ENCODE measurements around the gene NOSIP. TPM values are rescaled to one million over a fixed set of nuclear protein-coding genes. Genes with fewer than 3 reads are reported as not detected.

Gene NOSIP
- total RNA-seq, 4 donors from 2014 or later, result 39.1 to 63.4 (median 49.0) TPM

- no peak for TF ChIP-seq CTCF (IDR thresholded peaks at IDR 0.05; ENCODE audit: low read depth)
Observed at GRCh38 chr19:49513746-49514118, 66.6 kb downstream of the NOSIP start.

- no peak for TF ChIP-seq CTCF (IDR thresholded peaks at IDR 0.05; ENCODE audit: low read depth)
Observed at GRCh38 chr19:49512970-49513745, 67.2 kb downstream of the NOSIP start.

- no peak for TF ChIP-seq CTCF (IDR thresholded peaks at IDR 0.05; ENCODE audit: low read depth)
Observed at GRCh38 chr19:49507803-49508494, 72.4 kb downstream of the NOSIP start.

GRCh38 chr19:49506575-49507105 is 73.7 kb downstream of the NOSIP start:
- TF ChIP-seq CTCF (IDR thresholded peaks at IDR 0.05; ENCODE audit: low read depth), result no peak

Small RNA genes lying within 50 kb of the gene (small RNA-seq; reads per million reads assigned to genes)
- gene RF00019, result 0.49 reads per million

Other genes with a start within 250 kb of the NOSIP start
- gene CD37, start 245.2 kb downstream of the NOSIP start, total RNA-seq, result 10 to 100 TPM in 3 of 4 donors, 1 to 10 TPM in 1; 8.9 to 87.4 (median 21.1) TPM
- 10 to 100 TPM; 13.8 to 23.5 (median 19.6) TPM for gene TEAD2, start 218.1 kb downstream of the NOSIP start, total RNA-seq
- 1 to 10 TPM in 1 of 4 donors, not detected in 3; 2.6 TPM for gene DKKL1, start 216.7 kb downstream of the NOSIP start, total RNA-seq
- gene KASH5, start 192.3 kb downstream of the NOSIP start, total RNA-seq, result not detected
- gene PTH2, start 157.1 kb downstream of the NOSIP start, total RNA-seq, result not detected
- not detected for gene GFY, start 155.2 kb downstream of the NOSIP start, total RNA-seq
- 1 to 10 TPM; 1.7 to 3.6 (median 2.8) TPM for gene SLC17A7, start 139.0 kb downstream of the NOSIP start, total RNA-seq
- gene PIH1D1, start 128.7 kb downstream of the NOSIP start, total RNA-seq, result 10 to 100 TPM; 53.3 to 99.7 (median 83.2) TPM
- 10 to 100 TPM; 35.4 to 80.4 (median 50.3) TPM for gene ALDH16A1, start 127.3 kb downstream of the NOSIP start, total RNA-seq
- gene FLT3LG, start 106.3 kb downstream of the NOSIP start, total RNA-seq, result 10 to 100 TPM in 1 of 4 donors, 1 to 10 TPM in 3; 3.2 to 11.5 (median 4.4) TPM
- 1,000 to 10,000 TPM; 2,421 to 3,217 (median 2,855) TPM for gene RPL13A, start 92.9 kb downstream of the NOSIP start, total RNA-seq
- 1,000 to 10,000 TPM; 3,504 to 5,080 (median 4,743) TPM for gene RPS11, start 84.1 kb downstream of the NOSIP start, total RNA-seq
- gene FCGRT, start 67.9 kb downstream of the NOSIP start, total RNA-seq, result 100 to 1,000 TPM; 208 to 517 (median 336) TPM
- gene RCN3, start 52.6 kb downstream of the NOSIP start, total RNA-seq, result 10 to 100 TPM; 21.4 to 45.1 (median 36.7) TPM
- gene PRRG2, start 760 bp upstream of the NOSIP start, total RNA-seq, result under 1 TPM in 2 of 4 donors, not detected in 2; 0.51 to 0.75 TPM
- gene PRR12, start 10.6 kb upstream of the NOSIP start, total RNA-seq, result 10 to 100 TPM in 1 of 4 donors, 1 to 10 TPM in 3; 4.6 to 15.4 (median 6.2) TPM
- gene RRAS, start 59.6 kb upstream of the NOSIP start, total RNA-seq, result 100 to 1,000 TPM in 2 of 4 donors, 10 to 100 TPM in 2; 62.9 to 113 (median 101) TPM
- 10 to 100 TPM in 3 of 4 donors, 1 to 10 TPM in 1; 8.8 to 33.3 (median 11.3) TPM for gene SCAF1, start 61.7 kb upstream of the NOSIP start, total RNA-seq
- gene IRF3, start 85.3 kb upstream of the NOSIP start, total RNA-seq, result 10 to 100 TPM; 21.8 to 66.5 (median 39.0) TPM
- gene BCL2L12, start 85.4 kb upstream of the NOSIP start, total RNA-seq, result 1 to 10 TPM; 2.1 to 7.9 (median 3.3) TPM
- 100 to 1,000 TPM in 1 of 4 donors, 10 to 100 TPM in 3; 63.8 to 104 (median 78.2) TPM for gene PRMT1, start 96.7 kb upstream of the NOSIP start, total RNA-seq
- gene ADM5, start 109.0 kb upstream of the NOSIP start, total RNA-seq, result 1 to 10 TPM in 3 of 4 donors, not detected in 1; 1.0 to 2.6 (median 2.1) TPM
- gene CPT1C, start 110.6 kb upstream of the NOSIP start, total RNA-seq, result 1 to 10 TPM in 1 of 4 donors, under 1 TPM in 2, not detected in 1; 0.38 to 2.6 (median 0.85) TPM
- 1 to 10 TPM in 1 of 4 donors, under 1 TPM in 3; 0.49 to 2.8 (median 0.59) TPM for gene TSKS, start 182.8 kb upstream of the NOSIP start, total RNA-seq
- 100 to 1,000 TPM in 1 of 4 donors, 10 to 100 TPM in 3; 48.9 to 112 (median 57.9) TPM for gene AP2A1, start 186.4 kb upstream of the NOSIP start, total RNA-seq
- gene FUZ, start 232.7 kb upstream of the NOSIP start, total RNA-seq, result 10 to 100 TPM in 3 of 4 donors, 1 to 10 TPM in 1; 6.7 to 18.6 (median 13.3) TPM
- 10 to 100 TPM; 15.2 to 30.5 (median 16.4) TPM for gene MED25, start 237.7 kb upstream of the NOSIP start, total RNA-seq